Femur (tissue), 1 donor: ENCODE measurements around the gene TMC7.

Experiments
- DNase-seq: peaks from one replicate; pipeline ENCODE4 v3.0.0-alpha.2; 2017

The TMC7 gene

DNA sequence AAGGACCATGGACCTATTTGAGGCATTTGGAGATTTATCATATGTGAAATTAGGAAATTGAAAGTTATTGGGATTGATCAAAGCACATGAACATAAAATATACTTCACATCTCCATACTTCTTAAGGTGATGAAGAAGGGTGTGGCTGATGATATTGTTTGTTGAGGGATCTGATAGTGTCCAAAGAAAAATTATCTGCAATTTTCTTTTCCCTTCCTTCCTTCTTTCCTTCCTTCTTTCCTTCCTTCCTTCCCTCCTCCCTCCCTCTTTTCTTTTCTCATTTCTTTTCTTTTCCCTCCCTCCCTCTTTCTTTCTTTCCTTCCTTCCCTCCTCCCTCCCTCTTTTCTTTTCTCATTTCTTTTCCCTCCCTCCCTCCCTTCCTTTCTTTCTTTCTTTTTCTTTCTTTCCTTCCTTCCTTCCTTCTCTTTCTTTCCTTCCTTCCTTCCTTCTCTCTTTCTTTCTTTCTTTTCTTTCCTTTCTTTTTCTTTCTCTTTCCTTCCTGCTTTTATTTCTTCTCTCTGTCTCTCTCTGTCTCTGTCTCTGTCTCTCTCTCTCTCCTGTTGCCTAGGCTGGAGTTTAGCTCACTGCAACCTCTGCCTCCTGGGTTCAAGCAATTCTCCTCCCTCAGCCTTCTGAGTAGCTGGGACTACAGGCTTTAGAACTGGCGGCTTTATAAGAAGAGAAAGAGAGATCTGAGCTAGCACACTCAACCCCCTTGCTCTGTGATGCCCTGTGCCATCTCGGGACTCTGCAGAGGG lies 109.1 kb downstream of the TMC7 start:
- DNase-seq, result no peak

DNA sequence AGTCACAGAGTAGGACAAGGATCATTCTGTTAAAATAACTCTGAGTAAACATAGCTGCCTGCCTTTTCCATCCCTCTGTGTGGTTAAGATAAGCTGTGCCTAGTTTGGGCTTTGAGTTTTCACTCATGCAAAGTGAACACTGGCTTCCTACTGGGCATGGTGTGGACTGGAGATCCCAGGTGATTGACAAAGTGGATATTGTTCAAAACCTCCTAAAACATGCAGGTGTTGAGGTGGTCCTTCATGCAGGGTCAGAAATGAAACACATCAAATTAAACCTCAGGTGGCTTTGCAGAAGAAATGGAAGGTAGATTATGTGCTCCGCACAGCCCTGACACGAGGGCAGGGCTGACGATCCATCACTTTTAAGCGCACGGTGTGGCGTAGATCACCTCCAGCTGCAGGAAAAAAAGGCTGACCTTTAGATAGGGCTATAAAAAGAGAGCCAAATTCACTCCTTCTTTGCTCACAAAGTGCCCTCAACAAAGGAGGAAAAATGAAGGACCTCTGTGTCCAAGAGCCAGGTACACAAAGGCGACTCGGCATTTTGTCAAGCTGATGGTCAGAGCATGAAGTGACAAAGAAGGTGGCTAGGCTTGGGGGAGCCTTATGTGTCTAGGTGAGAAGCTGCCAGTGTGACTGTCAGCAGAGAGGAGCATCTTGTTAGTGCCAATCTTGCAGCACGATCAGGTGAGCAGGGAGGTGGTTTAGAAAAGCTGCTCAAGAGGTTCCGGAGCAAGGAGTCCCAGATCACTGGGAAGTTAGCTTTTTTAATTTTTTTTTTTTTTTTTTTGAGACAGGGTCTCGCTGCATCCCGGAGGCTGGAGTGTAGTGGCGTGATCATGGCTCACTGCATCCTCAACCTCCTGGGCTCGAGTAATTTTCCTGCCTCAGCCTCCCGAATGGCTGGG lies 110.2 kb downstream of the TMC7 start:
- DNase-seq, result no peak

GRCh38 chr16:19094542-19095365 lies 111.0 kb downstream of the TMC7 start:
- no peak for DNase-seq

DNA sequence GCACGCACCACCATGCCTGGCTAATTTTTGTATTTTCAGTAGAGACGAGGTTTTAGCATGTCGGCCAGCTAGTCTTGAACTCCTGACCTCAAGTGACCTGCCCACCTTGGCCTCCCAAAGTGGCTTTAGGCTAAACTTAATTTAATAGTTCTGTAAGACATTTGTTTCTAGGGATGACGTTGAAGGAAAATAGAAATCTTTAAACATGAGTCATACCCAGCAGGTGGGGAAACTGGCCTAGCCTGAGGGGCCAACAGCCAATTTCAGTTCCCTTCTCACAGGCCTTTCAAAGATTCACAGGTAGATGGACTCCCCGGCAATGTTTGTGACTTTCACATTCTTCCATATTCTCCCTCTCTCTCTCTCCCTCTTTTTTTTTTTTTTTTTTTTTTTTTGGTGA lies 111.9 kb downstream of the TMC7 start:
- no peak for DNase-seq

DNA sequence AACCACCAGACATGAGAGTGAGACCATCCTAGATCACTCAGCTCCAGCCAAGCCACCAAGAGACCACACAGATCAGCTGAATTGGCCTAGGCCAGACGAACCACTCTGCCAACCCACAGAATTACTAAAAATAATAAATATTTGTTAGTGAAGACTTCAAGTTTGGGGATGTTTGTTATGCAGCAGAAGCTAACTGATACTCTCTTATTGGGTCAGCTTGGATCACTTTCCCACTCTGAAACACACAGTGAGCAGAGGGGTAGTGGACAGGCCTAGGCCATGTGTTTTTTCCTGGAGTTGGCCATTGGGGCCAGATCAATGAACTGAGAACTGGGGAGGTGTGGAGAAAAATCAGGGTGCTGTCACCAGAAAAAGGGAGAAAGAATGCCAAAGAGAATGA lies 114.4 kb downstream of the TMC7 start:
- no peak for DNase-seq

DNA sequence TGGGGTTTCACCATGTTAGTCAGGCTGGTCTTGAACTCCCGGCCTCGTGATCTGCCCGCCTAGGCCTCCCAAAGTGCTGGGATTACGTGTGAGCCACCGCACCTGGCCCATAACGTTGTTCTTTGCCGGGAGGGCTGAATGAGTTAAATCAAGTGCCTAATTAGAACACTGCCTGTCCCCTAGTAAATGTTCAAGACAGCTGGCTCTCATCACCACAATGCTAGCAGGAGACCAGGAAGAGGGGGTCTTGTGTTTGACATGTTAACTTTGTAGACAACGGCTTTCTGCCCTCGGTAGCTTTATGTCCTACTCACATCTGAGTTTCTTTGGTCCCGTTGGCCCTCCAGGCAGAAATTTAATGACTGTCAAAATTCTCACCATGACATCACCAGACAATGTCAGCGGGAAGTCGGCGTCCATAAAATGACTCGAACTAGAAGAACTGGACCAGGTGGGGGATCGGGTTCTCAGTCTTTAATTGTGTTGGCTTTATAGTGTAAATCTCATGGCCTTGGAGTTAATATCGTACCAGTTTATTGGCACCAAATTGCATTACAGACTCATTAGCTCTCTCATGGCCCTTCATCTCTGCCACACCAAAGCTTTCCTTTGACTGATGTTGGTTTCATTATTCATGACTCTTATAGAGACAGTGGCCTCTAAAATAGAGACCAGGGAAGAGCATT lies 118.6 kb downstream of the TMC7 start:
- DNase-seq, result no peak

DNA sequence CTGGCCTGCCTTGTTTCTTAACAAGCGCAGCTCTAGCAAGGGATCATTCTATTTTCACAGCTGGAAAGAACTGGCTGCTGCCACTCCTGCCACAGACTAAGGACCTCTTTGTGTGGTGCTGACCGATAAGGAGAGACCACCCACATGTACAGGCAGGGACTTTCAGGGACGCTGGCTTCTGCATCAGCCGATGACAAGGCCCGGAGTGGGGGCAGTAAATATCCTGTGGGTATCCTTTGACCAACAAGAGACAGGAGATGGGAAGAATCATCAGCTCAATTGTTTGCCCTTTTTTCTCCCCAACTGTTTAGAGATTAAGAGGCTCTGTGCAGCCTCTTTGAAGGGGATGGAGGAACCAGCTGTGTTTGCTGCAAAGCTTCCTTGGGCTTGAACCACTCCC lies 120.9 kb downstream of the TMC7 start:
- no peak for DNase-seq

GRCh38 chr16:19105131-19105530 lies 121.4 kb downstream of the TMC7 start:
- DNase-seq, result no peak

GRCh38 chr16:19105891-19106624 lies 122.3 kb downstream of the TMC7 start:
- DNase-seq, result no peak

GRCh38 chr16:19106625-19107020 lies 122.9 kb downstream of the TMC7 start:
- no peak for DNase-seq

GRCh38 chr16:19108409-19109287 lies 124.9 kb downstream of the TMC7 start:
- no peak for DNase-seq

DNA sequence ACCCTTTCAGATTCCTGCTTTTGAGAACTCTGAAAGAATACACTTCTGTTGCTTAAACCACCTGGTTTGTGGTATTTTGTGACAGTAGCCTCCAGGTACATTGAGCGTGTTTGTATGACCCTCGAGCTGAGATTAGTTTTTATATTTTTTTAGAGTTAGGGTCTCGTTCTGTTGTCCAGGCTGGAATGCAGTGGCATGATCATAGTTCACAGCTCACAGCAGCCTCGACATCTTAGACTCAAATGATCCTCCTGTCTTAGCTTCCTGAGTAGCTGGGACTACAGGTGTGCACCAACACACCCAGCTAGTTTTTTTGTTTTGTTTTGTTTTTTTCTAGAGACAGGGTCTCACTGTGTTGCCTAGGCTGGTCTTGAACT lies 125.5 kb downstream of the TMC7 start:
- no peak for DNase-seq

DNA sequence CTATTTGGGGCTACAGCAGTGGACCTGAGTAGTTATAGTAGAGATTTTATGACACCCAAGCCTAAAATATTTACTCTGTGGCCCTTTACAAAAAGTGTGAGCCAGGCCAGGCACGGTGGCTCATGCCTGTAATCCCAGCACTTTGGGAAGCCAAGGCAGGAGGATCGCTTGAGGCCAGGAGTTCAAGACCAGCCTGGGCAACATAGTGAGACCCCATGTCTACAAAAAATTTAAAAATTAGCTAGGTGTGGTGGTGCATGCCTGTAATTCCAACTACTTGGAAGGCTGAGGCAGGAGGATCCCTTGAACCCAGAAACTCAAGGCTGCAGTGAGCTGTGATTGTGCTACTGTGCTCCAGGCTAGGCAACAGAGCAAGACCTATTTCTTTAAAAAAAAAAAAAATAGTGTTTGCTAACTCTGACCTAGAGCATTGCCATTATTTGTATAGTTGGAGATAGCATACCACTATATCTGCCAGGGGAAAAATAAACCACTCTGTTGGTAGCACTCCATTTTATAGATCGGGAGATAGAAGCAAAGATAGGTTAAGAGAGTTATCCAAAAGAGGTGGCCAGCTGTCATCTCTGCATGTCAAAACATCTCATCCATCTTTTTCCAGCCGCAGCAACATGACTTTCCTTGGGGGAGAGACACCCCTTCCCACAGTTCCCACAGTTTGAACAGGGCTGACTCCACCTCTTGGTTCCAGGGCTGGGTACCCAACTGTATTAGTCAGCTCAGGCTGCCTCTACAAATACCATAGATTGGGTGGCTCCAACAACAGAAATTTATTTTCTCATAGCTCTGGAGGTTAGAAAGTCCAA lies 127.0 kb downstream of the TMC7 start:
- DNase-seq, result no peak

GRCh38 chr16:19112099-19112407 lies 128.3 kb downstream of the TMC7 start:
- no peak for DNase-seq
